HG03575 (cell line): ENCODE data around the gene CHAD.
"Not testable (repeated sequence)": the region's sequence is repeated elsewhere in the genome, so short reads cannot be mapped to it uniquely, and the experiment has no call there.

Experiments used
- ATAC-seq: cut with Tn5 transposase; IDR thresholded peaks from one replicate; pipeline ENCODE4 v1.9.1; 2021; ENCODE audit not compliant: unreplicated experiment, insufficient number of reproducible peaks, low FRiP score; ENCODE audit errors: extremely low read depth

CHAD gene

DNA sequence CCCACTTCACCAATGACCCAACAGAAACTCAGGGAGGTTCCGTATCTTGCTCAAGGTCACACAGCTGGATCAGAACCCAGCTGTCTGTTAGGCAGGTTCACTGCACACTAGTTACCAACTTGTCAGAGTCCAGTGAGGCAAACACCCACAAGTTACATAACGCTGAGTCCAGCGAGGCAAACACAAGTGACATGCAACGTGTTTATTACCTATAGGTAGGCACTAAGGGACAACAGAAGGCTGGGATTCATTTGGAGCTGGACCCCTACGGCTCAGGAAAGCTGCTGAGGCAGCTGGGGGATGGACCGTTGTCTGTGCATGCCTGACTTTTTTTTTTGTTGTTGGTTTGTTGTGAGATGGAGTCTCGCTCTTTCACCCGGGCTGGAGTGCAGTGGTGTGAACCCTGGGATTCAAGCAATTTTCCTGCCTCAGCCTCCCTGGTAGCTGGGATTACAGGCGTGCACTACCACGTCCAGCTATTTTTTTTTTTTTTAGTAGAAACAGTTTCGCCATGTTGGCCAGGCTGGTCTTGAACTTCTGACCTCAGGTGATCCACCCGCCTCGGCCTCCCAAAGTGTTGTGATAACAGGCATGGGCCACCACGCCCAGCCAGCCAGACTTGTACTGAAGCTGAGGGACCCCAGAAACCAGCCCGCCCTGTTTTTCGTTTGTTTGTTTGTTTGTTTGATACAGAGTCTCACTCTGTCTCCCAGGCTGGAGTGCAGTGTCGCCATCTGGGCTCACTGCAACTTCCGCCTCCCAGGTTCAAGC, 8.1 kb upstream of the CHAD start:
- ATAC-seq = no peak

DNA sequence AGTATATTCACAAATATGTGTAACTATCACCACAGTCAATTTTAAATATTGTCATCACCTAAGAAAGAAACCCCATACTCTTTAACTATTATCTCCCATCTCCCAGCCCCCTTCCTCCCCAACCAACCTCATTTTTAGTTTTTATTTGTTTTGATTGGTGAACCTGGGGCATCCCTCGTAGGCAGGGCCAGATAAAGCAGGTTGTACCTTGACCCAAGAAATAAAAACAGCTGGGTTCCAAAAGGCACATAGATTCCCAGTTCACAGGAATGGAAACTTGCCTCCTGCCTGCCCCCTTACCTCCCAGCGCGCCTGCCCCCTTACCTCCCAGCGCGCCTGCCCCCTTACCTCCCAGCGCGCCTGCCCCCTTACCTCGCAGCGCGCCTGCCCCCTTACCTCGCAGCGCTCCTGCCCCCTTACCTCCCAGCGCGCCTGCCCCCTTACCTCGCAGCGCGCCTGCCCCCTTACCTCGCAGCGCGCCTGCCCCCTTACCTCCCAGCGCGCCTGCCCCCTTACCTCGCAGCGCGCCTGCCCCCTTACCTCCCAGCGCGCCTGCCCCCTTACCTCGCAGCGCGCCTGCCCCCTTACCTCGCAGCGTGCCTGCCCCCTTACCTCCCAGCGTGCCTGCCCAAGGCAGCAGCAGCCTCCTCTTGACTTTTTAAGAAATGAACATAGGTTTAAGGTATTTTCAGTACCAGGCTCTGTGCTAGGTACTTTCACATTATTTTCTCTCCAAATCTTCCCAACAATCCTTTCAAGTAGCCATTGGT, 7.3 kb upstream of the CHAD start:
- not testable (repeated sequence) for ATAC-seq

DNA sequence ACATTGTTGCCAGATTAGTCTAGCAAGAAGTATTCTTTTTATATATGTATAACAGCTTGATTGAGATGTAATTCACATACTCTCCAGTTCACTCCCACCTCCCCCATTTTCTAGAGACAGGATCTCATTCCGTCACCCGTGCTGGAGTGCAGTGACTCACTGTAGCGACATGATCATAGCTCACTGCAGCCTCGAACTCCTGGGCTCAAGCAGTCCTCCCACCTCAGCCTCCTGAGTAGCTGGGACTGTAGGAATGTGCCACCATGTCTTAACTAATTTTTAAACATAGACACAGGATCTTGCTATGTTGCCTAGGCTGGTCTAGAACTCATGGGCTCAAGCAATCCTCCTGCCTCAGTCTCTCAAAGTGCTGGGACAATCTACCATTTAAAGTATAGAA, 6.7 kb upstream of the CHAD start:
- no peak for ATAC-seq

DNA sequence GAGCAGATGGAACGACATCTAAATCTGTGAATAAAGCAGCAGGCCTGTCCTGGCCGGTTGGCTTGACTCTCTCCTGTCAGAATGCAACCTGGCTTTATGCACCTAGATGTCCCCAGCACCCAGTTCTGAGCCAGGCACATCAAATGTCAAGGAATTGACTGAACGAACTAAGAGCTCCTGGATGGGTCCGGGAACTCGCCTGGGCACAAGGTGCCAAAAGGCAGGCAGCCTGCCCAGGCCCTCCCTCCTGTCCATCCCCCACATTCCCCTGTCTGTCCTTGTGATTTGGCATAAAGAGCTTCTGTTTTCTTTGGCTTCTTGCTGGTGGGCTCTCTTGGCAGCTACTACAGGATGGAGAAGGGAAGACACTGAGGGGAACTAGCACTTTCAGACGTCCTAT, 5.8 kb upstream of the CHAD start:
- ATAC-seq = no peak

DNA sequence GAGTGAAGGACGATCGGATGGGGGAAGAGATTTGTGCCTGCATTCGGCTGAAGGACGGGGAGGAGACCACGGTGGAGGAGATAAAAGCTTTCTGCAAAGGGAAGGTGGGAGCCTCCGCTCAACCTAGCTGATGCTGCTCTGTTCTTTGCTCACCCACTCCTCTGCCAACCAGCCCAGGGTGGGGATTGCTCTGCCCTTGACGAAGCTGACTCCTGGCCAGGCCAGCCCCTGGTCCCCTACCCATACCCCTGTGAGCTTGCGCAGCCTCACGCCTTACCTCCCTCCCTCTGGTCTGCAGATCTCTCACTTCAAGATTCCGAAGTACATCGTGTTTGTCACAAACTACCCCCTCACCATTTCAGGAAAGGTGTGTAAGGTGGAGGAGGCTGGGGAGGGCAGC, 5.2 kb upstream of the CHAD start:
- no peak for ATAC-seq

DNA sequence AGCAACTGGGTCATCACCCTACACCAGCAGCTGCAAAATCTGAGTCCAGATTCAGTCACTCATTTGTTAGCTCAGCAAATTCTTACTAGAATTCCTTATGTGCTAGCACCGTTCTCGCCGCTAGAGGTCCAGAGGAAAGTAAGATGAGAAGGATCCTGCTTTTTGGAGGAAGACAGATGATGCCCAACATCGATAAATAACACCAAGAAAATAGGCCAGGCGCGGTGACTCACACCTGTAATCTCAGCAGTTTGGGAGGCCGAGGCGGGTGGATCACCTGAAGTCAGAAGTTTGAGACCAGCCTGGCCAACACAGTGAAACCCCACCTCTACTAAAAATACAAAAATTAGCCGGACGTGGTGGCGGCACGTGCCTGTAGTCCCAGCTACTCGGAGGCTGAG, 4.1 kb upstream of the CHAD start:
- ATAC-seq = not testable (repeated sequence)

DNA sequence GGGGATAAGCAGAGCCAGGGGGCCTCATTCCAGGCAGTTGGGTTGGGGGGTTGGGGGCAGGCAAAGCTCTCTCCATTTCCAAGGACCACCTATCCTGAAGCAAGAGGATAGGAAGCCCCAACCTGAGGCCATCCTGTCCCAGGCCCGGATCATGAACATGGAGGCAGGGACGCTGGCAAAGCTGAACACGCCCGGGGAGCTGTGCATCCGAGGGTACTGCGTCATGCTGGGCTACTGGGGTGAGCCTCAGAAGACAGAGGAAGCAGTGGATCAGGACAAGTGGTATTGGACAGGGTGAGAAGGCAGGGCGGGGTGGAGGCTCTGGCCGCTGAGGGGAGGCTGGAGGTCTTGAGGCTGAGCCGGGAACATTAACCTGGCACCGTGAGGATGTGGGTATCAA, 3.6 kb upstream of the CHAD start:
- ATAC-seq = no peak

DNA sequence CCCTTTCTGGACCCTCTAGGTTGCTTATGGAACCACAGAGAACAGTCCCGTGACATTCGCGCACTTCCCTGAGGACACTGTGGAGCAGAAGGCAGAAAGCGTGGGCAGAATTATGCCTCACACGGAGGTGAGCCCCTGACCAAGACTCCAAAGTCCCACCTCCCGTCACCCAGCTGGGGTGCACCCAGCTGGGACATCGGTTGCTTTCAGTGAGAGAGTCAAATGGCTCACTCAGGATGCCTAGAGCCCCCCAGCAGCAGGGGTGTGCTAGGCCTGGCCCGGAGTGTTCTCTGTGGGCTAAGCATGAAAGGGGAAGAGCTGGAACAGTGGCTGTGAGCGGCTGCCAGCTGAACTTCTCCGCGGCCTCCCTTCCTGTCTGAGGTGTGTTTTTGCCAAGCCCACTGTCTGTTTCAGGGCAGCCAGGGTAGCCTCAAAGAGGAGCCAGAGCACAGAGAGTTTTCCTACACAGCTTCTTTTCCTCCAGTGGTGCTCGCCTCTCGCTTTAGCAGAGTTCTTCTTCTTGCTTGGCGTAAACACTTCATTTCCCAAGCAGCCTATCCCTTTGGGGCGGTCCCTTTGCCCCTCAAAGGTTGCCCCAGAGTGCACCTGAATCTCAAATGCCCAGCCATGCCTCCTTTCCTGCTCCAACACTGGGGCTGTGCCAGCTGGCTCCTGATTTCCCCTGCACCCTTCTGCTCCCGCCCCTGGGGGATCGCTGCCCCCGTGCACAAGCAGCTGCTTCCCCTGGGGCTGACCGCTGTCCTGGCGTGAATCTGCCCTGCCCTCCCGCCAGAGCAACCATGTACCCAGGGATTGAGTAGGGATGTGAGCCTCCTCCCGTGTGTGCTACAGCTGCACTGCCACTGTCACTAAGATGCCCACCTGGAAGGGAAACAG, 2.6 kb upstream of the CHAD start:
- no peak for ATAC-seq

DNA sequence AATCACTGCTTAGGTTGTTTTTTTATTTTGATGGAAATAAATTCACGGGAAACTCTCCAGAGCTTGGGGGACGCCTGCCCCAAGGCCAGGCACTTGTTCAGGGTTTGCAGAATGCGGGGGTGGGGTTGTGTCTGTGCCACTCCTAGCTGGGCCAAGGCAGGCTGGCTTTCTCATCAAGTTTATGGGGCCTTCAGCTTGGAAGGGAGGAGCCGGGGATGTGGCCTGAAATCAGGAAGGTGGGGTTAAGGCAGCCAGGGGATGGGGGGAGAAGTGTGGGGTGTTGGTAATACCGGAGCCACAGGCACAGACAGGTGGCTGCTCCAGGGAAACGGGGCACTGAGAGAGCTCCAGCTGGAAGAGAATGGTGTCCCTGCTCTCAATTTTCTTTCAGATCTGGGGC, 1.7 kb upstream of the CHAD start:
- no peak for ATAC-seq

DNA sequence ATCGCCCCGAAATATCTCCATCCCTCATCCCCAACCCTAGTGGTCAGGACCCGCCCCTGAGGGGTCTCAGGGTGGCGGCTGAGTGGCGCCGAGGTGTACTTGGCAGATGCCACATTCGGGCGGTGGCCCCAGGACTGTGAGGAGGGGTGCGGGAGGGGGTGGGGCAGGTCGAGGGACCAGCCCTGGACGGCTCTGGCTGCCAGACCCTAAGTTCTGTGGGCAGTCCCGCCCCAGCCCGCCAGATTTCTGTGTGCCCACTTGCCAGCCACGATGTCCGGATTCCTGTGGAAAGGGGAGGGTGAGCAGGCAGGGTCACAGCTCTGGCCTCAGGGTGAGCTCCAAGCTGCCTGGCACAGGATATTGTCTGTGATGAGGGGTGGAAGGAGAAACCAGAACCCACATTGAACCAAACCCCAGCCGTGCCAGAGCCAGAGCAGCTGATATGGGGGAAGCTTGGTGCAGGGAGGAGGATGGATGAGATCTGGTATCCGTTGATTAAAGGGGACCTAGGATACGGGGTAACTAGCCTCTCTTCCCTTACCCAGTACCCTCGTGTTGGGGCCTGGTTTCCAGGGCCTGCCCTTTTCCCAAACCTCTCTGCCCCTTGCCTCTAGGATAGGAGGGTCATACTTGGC, 1.1 kb upstream of the CHAD start:
- no peak for ATAC-seq

DNA sequence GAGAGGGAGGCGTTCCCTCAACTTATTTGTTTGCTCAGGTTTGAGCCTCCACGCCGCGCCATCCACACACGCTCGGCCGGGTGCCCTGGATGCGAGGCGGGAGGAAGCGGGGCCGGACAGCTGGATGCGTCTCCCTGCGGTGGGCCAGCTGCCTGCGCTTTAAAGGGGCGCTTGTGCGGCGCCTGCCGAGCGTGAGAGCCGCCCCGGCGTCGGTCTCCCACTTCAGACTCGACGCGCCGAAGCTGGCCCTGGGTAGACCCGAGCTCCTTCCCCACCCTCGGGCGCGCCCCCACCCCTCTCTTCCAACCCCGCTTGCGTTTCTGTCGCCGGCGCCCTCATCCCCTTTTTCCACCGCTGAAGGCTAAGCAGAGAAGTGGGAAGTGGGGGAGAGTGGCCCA, 527 bp upstream of the CHAD start:
- ATAC-seq = no peak

DNA sequence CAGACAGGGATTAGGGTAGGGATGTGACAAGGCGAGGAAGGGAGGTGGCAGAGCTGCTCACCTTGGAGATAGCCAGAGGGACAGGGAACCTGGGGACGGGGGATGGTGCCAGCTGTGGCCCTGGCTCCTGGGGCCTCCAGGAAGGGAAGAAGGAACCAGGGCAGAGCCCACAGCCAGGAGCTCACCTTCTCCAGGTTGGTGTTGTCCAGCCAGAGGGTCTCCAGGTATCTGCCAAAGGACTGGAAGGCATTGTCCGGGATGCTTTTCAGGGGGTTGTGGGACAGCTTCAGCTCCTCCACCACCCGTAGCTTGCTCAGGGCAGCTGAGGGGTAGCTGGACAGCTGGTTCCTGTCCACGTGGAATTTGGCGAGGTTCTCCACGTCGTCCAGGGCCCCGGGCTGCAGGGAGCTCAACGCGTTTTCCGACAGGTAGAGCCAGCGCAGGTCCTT, 801 bp downstream of the CHAD start:
- ATAC-seq = no peak

DNA sequence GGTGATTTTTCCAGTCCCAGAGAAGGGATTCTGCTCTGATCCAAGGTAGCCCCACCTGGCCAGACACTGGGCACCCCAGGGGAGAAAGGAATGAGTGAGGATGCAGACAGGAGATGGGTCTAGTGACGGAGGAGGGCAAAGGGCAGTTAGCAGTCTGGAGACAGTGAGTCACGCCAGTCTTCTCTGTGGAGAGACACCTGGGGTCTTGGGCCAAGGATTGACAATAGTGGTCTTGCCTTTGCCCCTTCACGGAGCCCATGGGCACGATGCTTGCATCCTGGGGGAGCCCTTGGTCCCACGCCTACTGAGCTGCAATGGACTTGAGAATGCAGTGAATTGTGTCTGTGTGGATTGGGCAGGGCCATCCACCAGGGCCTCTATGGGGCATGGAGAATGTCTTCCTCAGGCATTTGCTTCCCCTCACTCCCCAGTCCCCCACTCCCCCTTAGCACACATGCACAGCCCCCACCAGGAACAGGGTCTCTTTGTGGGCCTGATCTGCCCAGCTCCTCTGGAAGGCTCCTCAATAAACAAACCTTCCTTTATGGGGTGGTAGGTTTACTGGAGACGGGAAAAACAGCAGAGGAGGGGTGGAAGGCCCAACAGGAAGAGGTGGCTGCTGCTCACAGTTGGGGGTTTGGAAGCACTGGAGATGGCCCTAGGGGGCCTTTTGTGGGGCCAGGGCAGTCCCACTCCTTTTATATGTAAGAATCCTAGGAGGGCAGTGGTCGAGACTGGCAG, 1.4 kb downstream of the CHAD start:
- ATAC-seq = no peak

DNA sequence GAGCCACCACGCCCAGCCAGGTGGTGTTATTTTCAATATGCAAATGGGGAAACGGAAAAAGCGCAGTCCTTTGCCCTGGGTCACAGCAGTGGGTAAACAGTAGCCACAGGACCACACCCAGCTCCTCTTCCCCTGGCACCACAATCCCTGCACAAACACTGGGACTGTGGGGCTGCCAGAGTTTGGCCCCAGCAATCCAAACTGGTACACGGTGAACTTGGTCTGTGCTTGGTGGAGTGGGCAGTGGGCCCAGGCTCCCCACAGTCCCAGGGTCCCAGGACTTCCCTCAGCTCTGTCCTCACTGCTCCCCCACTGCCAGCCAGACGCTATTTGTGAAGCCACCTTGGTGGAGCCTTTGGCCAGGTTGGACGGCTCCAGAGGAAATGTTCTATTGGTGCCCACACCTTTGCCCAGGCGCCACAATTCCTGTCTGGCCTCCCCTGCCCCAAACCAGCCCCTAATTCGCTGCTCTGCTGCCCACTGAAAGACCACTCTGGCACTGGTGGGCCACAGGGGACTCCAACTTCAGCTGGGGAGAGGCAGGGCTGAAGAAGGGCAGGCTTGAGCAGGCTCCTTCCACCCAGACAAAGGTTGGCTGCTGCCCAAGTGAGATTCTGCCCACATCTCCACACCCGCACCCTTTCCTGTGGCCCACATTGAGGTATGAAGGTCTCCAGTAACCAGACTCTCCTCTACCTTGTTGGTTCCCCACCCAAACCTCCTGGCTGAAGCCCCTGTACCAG, 2.1 kb downstream of the CHAD start:
- ATAC-seq = no peak

DNA sequence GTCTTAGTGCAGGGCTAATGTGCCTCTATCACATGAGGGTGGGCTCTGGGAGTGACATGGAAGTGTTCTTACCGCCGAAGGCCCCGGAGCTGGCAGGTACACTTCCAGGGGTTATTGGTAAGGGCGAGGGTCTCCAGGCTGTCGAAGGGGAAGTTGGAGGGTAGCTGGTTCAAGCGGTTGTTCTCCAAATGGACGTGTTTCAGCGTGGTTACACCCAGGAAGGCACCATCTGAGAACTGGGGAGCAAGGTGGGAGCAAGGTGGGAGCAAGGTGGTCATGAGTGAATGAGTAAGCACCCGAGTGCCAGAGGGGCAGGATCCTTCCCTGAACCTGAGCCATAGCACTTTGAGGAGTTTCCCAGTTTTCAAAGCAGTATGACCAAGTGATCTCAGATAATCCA, 3.0 kb downstream of the CHAD start:
- no peak for ATAC-seq

DNA sequence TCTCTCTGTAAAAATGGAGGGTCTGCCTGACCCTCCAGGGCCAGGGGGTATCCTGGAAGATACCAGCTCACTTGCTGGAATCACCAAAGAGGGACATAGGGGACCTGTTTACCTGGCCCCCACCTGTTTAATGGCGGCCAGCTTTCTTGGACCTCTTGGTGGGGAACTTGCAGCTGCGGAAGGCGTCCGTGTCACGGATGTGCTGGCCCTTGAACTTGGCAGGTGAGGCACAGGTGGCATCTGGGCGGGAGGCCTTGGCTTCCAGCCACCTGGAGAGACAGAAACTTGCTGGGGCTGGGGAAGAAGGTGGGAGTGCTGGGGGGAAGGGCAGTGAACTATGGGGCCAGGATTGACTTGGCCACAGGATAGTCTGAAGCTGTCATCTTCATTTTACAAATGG, 3.5 kb downstream of the CHAD start:
- ATAC-seq = no peak

DNA sequence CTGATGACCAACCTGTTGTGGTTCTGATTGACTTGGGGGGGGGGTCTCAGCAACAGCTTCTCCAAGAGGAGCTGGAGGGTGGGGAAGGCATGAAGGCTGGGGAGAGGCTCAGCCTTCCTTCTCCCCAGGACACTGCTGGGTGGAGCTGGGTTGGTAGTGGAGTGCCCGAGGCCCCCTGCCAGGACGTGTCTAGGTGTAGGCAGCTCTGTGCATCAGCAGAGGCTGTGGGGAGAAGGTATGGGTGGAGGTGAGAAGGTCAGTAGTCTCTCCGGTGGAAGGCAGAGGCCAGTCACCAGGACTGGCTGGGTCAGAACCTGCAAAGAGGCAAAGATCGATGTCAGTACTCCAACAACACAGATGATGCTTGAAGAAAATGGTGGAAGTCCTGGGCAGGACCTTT, 3.9 kb downstream of the CHAD start:
- no peak for ATAC-seq

DNA sequence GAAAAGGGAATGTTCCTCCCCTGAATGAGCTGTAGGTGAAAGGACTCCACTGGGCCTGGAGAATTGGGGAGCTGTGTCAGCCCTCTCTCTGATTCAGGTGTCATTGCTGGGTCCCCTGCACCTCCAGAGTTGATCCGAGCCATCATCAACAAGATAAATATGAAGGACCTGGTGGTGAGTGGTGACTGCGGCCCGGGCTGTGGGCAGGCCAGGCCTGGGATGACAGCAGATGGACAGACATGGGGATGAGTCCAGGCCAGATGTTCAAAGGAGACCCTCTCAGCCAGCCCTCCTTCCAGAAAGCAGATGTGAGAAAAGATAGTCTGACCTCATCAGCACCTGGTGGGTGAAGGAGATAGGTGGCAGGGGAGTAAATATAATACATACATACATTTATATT, 4.6 kb downstream of the CHAD start:
- ATAC-seq = no peak
